ENCODE results near the gene DNM1. TPM values are rescaled to one million over a fixed set of nuclear protein-coding genes. Genes with fewer than 3 reads are reported as not detected.

Gene DNM1
- total and polyA plus RNA-seq, 2 of the 8 experiments (the other 6 are each of a cell fraction or from before 2014, with no cell fraction given) = 34.3 to 62.7 TPM

DNA sequence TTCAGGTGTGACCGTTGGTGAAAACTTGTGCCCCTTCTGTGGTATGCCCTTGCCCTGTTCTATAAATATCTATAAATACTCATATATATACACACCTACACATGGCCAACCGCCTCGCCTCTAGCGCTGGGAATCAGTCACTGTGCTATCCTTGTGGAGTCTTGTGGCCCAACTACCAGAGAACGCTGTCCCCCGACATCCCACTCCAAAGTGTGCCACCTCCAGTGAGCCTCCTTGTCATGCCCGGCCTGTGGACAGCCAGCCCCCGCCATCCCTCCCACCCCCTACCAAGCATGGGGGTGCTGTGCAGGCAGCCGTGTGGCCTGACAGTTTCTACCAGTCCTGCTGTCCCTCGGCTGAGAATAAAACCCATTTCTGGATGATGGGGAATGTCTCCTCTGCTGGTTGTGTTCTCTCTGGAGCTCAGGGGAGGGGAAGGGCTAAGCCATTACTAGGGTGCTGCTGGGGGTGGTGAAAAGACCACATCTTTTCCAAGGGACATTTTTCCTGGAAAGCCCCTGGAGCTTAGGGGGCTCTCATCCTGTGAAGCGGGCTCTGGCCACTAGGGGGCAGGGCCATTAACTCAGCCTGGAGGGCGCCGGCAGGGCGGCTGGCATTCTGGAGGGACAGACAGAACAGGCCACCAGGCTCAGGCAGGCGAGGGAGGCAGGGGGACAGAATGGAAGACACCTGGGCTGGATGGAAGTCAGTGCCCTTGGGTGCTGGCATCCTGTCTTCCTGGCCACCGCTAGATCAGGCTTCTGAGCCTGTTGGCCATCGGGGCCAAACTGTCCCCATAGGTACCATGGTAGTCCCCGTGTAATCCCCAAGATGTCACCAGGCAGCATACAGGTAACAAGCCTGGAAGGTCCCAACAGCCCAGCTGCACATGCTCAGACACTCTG, 51.9 kb downstream of the DNM1 start (continued):
- TF ChIP-seq RNF2 (IDR thresholded peaks at IDR 0.05; ENCODE audit: borderline replicate concordance, low read depth, low read length, missing control alignments, poor library complexity, severe bottlenecking) = no peak
